Lower lobe of right lung (tissue), 2 donors: ENCODE data around the gene LPGAT1. TPM values are rescaled to one million over a fixed set of nuclear protein-coding genes. Genes with fewer than 3 reads are reported as not detected.

ENCODE experiments used
- ATAC-seq, 2 donors: fragments of 200-7000 bp; cut with Tn5 transposase; one replicate each; pipeline ENCODE4 v1.9.1; 2020 to 2022; ENCODE audit warnings: mild to moderate bottlenecking in 2 of 2, moderate library complexity in 2 of 2
- DNase-seq: peaks from one replicate; pipeline ENCODE4 v3.0.0-alpha.2; 2020
- H3K27ac ChIP-seq: fragments of 200-600 bp; one replicate; pipeline ENCODE4 v1.8.0; 2022
- H3K27me3 ChIP-seq: fragments of 200-600 bp; one replicate; pipeline ENCODE4 v1.8.0; 2022; ENCODE audit warnings: low read depth
- H3K36me3 ChIP-seq: fragments of 200-600 bp; one replicate; pipeline ENCODE4 v1.8.0; 2022; ENCODE audit warnings: mild to moderate bottlenecking
- H3K4me1 ChIP-seq: fragments of 200-600 bp; one replicate; pipeline ENCODE4 v1.8.0; 2022
- H3K4me3 ChIP-seq: fragments of 200-600 bp; one replicate; pipeline ENCODE4 v1.8.0; 2022; ENCODE audit warnings: mild to moderate bottlenecking
- H3K9me3 ChIP-seq: fragments of 200-600 bp; one replicate; pipeline ENCODE4 v1.8.0; 2022
- CTCF ChIP-seq: fragments of 200-600 bp; IDR thresholded peaks from one replicate; pipeline ENCODE4 v1.8.0; 2022; ENCODE audit warnings: antibody characterized with exemption, mild to moderate bottlenecking
- intact Hi-C: fragments of 100-400 bp; cut with DNase I; formaldehyde crosslinking; loops from one replicate; pipeline ENCODE4 v1.11.0; 2022
- total RNA-seq: library from RNA; stranded (reverse); fragmentation: NEBNext Ultra II Directional; extraction: Animal tissue kit (Norgen Biotek cat#: 25700); gene quantifications from one replicate; pipeline ENCODE4 v1.2.1, GENCODE V29; 2021
- donor health status: DM: no; HTN: yes; CAD: no; lungs with severe emphysema.

The LPGAT1 gene
- total RNA-seq, 1 donor from 2014 or later = 34.9 TPM

- intact Hi-C loops = no loop called here
- Histone ChIP-seq H3K4me1 (no peaks in the 10 kb centered on the region), H3K36me3 (no peaks in the 10 kb centered on the region), H3K27me3 (no peaks in the 10 kb centered on the region), H3K4me3 (no peak overlapping the region), H3K27ac (no peak overlapping the region), H3K9me3 (peaks cover 7% of the 10 kb centered on the region)
- ATAC-seq = no peak
- no peak for DNase-seq
- no peak for TF ChIP-seq CTCF
Measured at GRCh38 chr1:211870156-211870555, 39.6 kb upstream of the LPGAT1 start.

- H3K27me3 ChIP-seq = no peaks in the 10 kb centered on the region
- no peak overlapping the region for H3K27ac ChIP-seq
- ATAC-seq = no peak
- DNase-seq = no peak
- H3K9me3 ChIP-seq = peaks cover 7% of the 10 kb centered on the region
- H3K4me1 ChIP-seq = no peaks in the 10 kb centered on the region
- H3K4me3 ChIP-seq = no peak overlapping the region
- no peak for TF ChIP-seq CTCF
- no peaks in the 10 kb centered on the region for H3K36me3 ChIP-seq
- intact Hi-C loops = no loop called here
Measured at GRCh38 chr1:211865180-211865579, 34.6 kb upstream of the LPGAT1 start.

- DNase-seq (no peak), ATAC-seq (no peak)
- Histone ChIP-seq H3K4me3 (no peak overlapping the region), H3K4me1 (no peaks in the 10 kb centered on the region), H3K36me3 (no peaks in the 10 kb centered on the region), H3K27me3 (no peaks in the 10 kb centered on the region), H3K9me3 (peaks cover 5% of the 10 kb centered on the region), H3K27ac (no peak overlapping the region)
- no peak for TF ChIP-seq CTCF
- intact Hi-C loops = no loop called here
Measured at GRCh38 chr1:211859405-211859804, 28.8 kb upstream of the LPGAT1 start.

- Histone ChIP-seq H3K36me3 (no peaks in the 10 kb centered on the region), H3K27ac (no peak overlapping the region), H3K4me3 (no peak overlapping the region), H3K27me3 (no peaks in the 10 kb centered on the region), H3K4me1 (no peaks in the 10 kb centered on the region), H3K9me3 (no peaks in the 10 kb centered on the region)
- no peak for ATAC-seq
- intact Hi-C loops = no loop called here
- no peak for DNase-seq
- TF ChIP-seq CTCF = no peak
Measured at GRCh38 chr1:211851174-211851573, 20.6 kb upstream of the LPGAT1 start.

GRCh38 chr1:211843507-211844298 lies 13.1 kb upstream of the LPGAT1 start:
- intact Hi-C loops = no loop called here
- Histone ChIP-seq H3K4me1 (no peaks in the 10 kb centered on the region), H3K9me3 (no peaks in the 10 kb centered on the region), H3K4me3 (no peak overlapping the region), H3K27me3 (no peaks in the 10 kb centered on the region), H3K36me3 (no peaks in the 10 kb centered on the region), H3K27ac (no peak overlapping the region)
- DNase-seq = no peak
- no peak for TF ChIP-seq CTCF
- ATAC-seq = no peak
